Neural progenitor cell (in vitro differentiated cells): ENCODE results near the gene NUDT6.

Source experiments
- CTCF ChIP-seq: fragments of 200-600 bp; sonication (generic); IDR thresholded peaks from 2 replicates; pipeline ENCODE4 v1.5.1; 2017; ENCODE audit warnings: antibody characterized with exemption, mild to moderate bottlenecking
- EZH2 ChIP-seq: fragments of 200-600 bp; sonication (generic); IDR thresholded peaks from 2 replicates; pipeline ENCODE4 v1.6.1; 2017; ENCODE audit warnings: antibody characterized with exemption, mild to moderate bottlenecking, moderate library complexity
- EZH2phosphoT487 ChIP-seq: fragments of 200-600 bp; sonication (generic); IDR thresholded peaks from 2 replicates; pipeline ENCODE4 v1.6.1; 2017; ENCODE audit warnings: antibody characterized with exemption

GRCh38 chr4:122917731-122918130, 4.7 kb downstream of the NUDT6 start:
- TF ChIP-seq EZH2: no peak
- no peak for TF ChIP-seq CTCF
- no peak for TF ChIP-seq EZH2phosphoT487
